ENCODE results near the gene RFPL3.

RFPL3 gene

DNA sequence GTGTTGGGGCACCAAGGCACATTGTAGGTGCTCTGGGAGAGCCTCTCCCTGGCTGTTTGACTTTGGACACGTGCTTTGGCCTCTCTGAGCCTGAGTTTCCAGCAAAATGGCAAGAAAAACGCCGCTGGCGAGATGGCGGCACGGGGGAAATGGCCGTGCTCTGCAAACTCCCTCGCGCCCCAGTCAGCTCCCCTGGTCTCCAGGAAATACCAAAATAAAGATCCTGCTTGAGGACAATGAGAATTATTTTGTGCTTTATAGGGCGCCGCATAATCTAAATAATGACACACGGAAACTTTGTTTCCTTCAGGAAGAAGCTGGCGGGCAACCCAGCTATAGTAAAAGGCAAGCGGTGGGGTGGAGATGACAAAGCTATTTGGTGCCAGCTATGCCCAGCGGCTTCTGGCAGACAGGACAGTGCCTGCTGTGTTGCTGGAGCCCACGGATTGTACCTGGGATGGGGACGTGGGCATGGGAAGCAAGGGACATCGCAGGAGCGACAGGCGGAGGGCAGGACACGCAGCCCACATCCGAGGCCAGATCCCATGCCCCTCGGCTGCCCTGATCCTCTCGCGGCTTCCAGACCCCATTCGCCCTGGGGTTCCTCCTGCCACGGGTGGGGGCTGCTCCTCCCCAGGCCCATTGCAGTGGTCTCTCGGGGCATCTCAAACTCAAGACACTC lies 26.3 kb upstream of the RFPL3 start:
- H3K4me3 ChIP-seq (ENCODE audit: low read depth, low read length), result no peak overlapping the region
- TF ChIP-seq, protein P1, sequence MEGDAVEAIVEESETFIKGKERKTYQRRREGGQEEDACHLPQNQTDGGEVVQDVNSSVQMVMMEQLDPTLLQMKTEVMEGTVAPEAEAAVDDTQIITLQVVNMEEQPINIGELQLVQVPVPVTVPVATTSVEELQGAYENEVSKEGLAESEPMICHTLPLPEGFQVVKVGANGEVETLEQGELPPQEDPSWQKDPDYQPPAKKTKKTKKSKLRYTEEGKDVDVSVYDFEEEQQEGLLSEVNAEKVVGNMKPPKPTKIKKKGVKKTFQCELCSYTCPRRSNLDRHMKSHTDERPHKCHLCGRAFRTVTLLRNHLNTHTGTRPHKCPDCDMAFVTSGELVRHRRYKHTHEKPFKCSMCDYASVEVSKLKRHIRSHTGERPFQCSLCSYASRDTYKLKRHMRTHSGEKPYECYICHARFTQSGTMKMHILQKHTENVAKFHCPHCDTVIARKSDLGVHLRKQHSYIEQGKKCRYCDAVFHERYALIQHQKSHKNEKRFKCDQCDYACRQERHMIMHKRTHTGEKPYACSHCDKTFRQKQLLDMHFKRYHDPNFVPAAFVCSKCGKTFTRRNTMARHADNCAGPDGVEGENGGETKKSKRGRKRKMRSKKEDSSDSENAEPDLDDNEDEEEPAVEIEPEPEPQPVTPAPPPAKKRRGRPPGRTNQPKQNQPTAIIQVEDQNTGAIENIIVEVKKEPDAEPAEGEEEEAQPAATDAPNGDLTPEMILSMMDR (IDR thresholded peaks at IDR 0.05; ENCODE audit: low read depth, low read length), result no peak

DNA sequence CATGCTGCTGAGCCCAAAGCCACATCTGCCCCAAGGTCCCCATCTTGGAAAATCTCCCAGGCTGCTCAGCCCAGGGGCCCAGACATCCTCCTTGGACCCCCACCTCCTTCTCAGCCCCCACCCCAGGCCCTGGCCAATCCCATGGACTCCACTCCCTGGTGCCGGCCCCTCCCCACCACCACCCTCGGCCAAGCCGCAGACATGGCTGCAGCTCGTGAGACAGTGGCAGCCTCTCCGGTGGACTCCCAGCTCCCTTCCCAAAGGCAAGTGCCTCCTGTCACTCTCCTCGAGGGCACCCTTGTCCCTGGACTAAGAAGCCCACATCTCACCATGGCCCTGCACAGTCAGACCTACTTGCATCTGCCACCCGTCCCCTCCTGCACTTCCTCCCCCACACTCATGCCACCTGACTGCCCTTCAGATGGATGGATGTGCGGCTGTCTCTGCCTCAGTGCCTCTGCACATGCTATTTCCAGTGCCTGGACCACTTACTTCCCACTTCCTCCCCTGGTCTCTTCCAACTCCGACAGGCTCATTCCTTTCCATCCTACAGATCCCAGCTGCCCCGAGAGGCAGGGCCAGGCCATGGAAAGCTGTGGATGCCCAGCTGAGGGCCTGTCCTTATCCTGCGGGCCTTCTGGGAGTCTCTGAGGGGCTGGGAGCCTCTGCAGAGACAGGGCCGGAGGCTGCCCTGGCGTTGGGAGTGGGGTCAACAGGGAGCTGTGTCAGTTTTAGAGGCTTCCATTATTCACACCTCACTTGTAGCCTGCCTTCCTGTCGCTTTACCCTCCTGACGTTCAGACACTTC lies 25.5 kb upstream of the RFPL3 start:
- no peak overlapping the region for H3K4me3 ChIP-seq (ENCODE audit: low read depth, low read length)
- TF ChIP-seq, protein P1 (IDR thresholded peaks at IDR 0.05; ENCODE audit: low read depth, low read length), result no peak

DNA sequence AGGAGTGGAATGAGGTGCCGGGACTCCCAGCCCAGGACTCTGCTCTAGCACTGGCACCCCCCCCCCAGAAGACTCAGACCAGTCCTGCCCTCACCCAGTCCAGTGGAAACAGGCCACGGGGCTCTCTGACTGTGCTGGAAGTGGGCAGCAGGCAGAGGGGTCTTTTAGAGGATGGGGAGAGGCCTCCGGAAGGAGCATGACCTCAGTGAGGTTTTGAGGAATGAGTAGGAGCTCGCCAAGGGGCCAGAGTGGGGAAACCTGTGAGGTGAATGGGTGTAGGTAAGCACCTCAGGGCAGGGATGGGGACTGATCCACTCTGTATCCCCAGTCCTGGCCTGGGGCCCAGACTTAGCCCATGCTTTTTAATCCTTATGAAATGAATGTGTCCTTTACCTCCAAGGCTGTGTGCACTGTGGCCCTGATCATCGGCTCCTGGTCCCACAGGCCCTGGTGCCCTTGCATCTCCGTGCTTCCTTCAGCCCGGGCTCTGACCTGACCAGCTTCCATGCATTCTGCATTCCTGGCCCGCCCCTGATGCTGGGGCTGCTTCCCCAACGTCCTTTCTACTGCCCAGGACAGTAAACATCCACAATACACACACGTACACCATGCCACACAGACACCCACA lies 24.4 kb upstream of the RFPL3 start:
- no peak overlapping the region for H3K4me3 ChIP-seq (ENCODE audit: low read depth, low read length)
- TF ChIP-seq, protein P1 (IDR thresholded peaks at IDR 0.05; ENCODE audit: low read depth, low read length), result no peak

DNA sequence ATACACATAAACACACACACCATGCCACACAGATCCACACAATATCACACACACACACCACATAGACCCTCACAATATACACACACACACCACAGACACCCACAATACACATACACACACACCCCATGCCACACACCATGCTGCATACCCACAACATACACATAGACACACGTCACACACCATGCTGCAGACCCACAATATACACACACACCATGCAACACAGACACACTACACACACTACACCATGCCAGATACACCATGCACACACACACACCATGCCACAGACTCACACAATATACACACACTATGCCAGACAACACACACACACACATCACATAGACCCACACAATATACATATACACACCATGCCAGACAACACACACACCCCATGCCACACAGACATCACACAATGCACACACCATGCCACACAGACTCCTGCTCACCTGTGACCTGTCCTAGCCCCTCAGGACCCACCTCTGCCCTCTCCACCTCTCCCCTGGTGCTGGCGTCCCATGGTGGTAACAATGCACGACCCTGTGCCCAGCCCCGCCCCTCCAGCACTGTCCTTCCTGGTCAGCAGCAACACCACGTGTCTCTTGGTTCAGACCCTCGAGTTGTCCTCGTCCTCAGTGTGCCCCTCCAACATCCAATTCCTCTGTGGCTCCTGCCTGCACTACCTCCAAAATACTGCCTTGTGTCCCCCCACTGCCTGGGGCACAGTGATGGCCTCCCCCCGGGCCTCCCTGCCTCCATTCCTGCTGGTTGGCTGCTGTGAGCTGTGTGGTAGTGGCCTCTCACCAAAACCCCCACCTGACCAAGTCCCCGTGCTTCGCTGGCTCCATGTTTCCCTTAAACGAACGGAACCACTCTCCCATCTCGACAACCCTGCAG lies 23.7 kb upstream of the RFPL3 start:
- TF ChIP-seq, protein P1 (IDR thresholded peaks at IDR 0.05; ENCODE audit: low read depth, low read length), result no peak
- H3K4me3 ChIP-seq (ENCODE audit: low read depth, low read length), result no peak overlapping the region

DNA sequence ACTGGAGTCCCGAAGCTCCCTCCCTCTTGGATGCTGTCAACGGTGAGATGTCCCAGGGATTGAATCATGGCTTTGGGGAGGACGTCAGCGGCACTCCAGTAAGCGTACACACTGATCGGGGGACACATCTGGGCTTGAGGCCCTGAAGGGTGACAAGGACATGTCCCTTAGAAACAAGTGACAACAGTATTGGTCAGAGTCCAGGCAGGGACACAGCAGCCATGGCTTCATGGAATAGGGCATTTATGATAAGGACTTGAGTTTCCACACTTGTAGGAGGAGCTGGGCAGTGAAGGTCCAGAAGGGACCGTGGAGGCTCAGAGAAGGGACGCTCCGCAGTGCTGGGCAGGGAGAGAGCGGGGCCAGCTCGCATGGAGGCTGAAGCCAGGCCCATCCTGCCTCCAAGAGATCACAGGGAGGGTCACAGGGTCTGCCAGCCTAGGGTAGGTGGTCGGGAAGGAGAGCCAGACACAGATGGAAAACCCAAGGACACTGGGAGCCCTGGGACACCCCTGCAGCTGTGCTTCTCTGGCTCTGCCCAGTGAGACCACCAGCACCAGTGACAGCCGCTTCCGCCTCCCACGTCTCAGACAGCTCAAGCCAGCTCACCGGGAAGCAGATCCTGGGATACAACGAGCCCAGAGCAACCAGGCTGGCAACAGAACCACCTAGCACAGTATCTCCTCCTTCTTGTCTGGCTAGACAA lies 22.9 kb upstream of the RFPL3 start:
- H3K4me3 ChIP-seq (ENCODE audit: low read depth, low read length), result no peak overlapping the region
- TF ChIP-seq, protein P1 (IDR thresholded peaks at IDR 0.05; ENCODE audit: low read depth, low read length), result no peak

DNA sequence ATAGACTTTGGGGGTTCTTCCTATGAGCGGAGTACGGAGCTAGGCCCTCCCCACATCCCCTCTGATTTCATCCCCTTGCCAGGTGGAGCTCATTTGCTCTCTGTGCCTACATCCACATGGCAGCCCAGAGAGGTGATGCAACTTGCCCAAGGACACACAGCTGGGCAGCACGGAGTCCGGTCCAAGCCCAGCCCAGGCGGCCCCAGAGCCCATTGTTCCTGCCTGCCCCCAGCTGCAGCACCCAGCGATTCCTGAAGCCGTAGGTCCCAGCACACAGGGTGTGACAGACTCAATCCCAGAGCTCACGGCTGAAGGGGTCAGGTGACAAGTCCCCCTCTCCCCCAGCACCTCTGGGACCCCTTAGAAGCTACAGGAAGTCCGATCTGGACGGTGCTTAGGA lies 22.2 kb upstream of the RFPL3 start:
- TF ChIP-seq, protein P1 (IDR thresholded peaks at IDR 0.05; ENCODE audit: low read depth, low read length), result no peak
- H3K4me3 ChIP-seq (ENCODE audit: low read depth, low read length), result no peak overlapping the region
